GM12873 (cell line): ENCODE measurements around the gene CLSTN1.

Source experiments
- CTCF ChIP-seq: IDR thresholded peaks from 2 replicates; pipeline ENCODE4 v1.5.1; 2012; ENCODE audit warnings: low read depth, mild to moderate bottlenecking, moderate library complexity, low read length, control low read depth; ENCODE audit not compliant: insufficient read depth; ENCODE audit errors: missing control alignments

Gene CLSTN1

GRCh38 chr1:9792156-9793042 lies 31.4 kb downstream of the CLSTN1 start:
- no peak for TF ChIP-seq CTCF

- TF ChIP-seq CTCF, result no peak
These were observed 36.1 kb downstream of the CLSTN1 start for GRCh38 chr1:9787702-9788101.

GRCh38 chr1:9785406-9785805 lies 38.4 kb downstream of the CLSTN1 start:
- no peak for TF ChIP-seq CTCF

GRCh38 chr1:9784508-9785133 lies 39.1 kb downstream of the CLSTN1 start:
- TF ChIP-seq CTCF, result peak; percentile 81

GRCh38 chr1:9782897-9783296 lies 40.9 kb downstream of the CLSTN1 start:
- TF ChIP-seq CTCF, result no peak

- no peak for TF ChIP-seq CTCF
These were observed 41.5 kb downstream of the CLSTN1 start for GRCh38 chr1:9782116-9782751.

- TF ChIP-seq CTCF, result no peak
These were observed 43.1 kb downstream of the CLSTN1 start for GRCh38 chr1:9780554-9781110.
